Fibroblast of the aortic adventitia (primary cell): ENCODE results near the gene MRPL19. TPM values are rescaled to one million over a fixed set of nuclear protein-coding genes. Genes with fewer than 3 reads are reported as not detected.
A peak's percentile ranks its signal among the peaks of the same experiment; 100 is the strongest.

Source experiments
- DNase-seq: peaks from one replicate; pipeline ENCODE4 v3.0.0-alpha.2; 2010; ENCODE audit warnings: low read depth
- H3K4me3 ChIP-seq: 2 replicates; pipeline ENCODE4 v1.5.1; 2011; ENCODE audit warnings: low read depth, mild to moderate bottlenecking, control low read depth, low read length, moderate library complexity
- small RNA-seq: library from RNA; depleted of rRNA; stranded (forward); fragments of <200 nt; gene quantifications from one replicate; pipeline ENCODE3, GENCODE V24; 2012
- total RNA-seq: library from RNA; depleted of rRNA; stranded (reverse); fragments of >200 nt; gene quantifications from 2 replicates; pipeline ENCODE4 v1.2.3, GENCODE V29; 2012; ENCODE audit warnings: low replicate concordance
- TF ChIP-seq, protein P1 (sequence below): IDR thresholded peaks from 2 replicates; pipeline ENCODE4 v1.5.1; 2011; ENCODE audit warnings: mild to moderate bottlenecking, low read length, control low read depth, inconsistent platforms; ENCODE audit not compliant: insufficient read depth

The MRPL19 gene
- total RNA-seq, 1 donor: 38.0 TPM

DNA sequence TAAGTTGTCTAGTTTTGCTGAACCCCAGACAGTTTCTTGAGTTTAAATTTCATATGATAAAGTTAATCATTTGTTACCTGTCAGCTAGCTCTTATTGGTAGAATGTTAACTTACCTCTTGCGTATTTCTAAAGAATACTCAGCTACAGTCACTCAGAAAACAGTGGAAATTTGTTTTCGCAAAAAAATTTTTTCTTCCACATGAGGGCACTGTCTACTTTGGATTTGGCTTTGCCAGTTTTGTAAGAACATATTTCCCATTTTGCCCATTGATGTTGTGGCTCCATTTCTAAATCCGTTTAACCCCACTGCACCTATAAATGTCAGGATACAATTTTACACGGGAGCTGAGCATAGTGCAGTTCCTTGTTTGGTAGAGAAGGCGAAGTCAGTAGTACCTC, 83.3 kb downstream of the MRPL19 start:
- H3K4me3 ChIP-seq: no peak overlapping the region
- DNase-seq: peak; percentile 12
- TF ChIP-seq, protein P1, sequence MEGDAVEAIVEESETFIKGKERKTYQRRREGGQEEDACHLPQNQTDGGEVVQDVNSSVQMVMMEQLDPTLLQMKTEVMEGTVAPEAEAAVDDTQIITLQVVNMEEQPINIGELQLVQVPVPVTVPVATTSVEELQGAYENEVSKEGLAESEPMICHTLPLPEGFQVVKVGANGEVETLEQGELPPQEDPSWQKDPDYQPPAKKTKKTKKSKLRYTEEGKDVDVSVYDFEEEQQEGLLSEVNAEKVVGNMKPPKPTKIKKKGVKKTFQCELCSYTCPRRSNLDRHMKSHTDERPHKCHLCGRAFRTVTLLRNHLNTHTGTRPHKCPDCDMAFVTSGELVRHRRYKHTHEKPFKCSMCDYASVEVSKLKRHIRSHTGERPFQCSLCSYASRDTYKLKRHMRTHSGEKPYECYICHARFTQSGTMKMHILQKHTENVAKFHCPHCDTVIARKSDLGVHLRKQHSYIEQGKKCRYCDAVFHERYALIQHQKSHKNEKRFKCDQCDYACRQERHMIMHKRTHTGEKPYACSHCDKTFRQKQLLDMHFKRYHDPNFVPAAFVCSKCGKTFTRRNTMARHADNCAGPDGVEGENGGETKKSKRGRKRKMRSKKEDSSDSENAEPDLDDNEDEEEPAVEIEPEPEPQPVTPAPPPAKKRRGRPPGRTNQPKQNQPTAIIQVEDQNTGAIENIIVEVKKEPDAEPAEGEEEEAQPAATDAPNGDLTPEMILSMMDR: no peak

DNA sequence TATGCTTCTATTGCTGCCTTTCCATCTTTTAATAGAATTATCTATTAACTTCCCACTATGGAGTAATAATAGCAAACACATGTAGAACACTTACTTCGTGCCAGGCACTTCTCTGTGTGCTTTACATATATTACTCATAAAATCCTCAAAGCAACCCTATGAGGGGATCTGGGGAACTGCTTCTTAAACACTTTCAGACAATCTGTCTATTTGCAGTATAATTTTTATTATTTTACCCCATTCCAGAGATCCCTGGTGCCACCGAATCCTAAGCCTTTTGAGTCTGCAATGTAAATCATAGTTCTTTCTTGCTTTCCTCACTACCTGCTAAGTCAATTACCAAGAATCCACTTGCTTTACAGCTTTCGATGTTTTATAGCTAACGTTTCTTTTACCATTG, 89.7 kb downstream of the MRPL19 start:
- TF ChIP-seq, protein P1: no peak
- H3K4me3 ChIP-seq: no peak overlapping the region
- no peak for DNase-seq

GRCh38 chr2:75737961-75738360, 91.4 kb downstream of the MRPL19 start:
- TF ChIP-seq, protein P1: no peak

More at GRCh38 chr2:75737961-75738360, 91.4 kb downstream of the MRPL19 start:
- no peak overlapping the region for H3K4me3 ChIP-seq
- DNase-seq: no peak

Small RNA genes lying within 50 kb of the gene (small RNA-seq; reads per million reads assigned to genes)
- not detected for gene RF00012

Other genes starting within 250 kb of the MRPL19 start
- 25.2 and 28.1 TPM in 2 replicates for gene EVA1A, start 85.8 kb upstream of the MRPL19 start, total RNA-seq
- gene GCFC2, start 64.1 kb downstream of the MRPL19 start, total RNA-seq: 29.5 and 64.2 TPM in 2 replicates